GM12864 (cell line): ENCODE data around the gene MFSD2A.
"Not testable (repeated sequence)": the region's sequence is repeated elsewhere in the genome, so short reads cannot be mapped to it uniquely, and the experiment has no call there.

ENCODE experiments used
- DNase-seq: peaks from one replicate; pipeline ENCODE4 v3.0.0-alpha.2; 2011; ENCODE audit warnings: low read depth
- H3K4me3 ChIP-seq: 2 replicates; pipeline ENCODE4 v1.5.1; 2011; ENCODE audit warnings: mild to moderate bottlenecking, low read depth, low read length, control low read depth
- CTCF ChIP-seq: IDR thresholded peaks from 2 replicates; pipeline ENCODE4 v1.5.1; 2011; ENCODE audit warnings: low read depth, mild to moderate bottlenecking, moderate library complexity, low read length, control low read depth, inconsistent platforms; ENCODE audit errors: missing control alignments

MFSD2A gene

DNA sequence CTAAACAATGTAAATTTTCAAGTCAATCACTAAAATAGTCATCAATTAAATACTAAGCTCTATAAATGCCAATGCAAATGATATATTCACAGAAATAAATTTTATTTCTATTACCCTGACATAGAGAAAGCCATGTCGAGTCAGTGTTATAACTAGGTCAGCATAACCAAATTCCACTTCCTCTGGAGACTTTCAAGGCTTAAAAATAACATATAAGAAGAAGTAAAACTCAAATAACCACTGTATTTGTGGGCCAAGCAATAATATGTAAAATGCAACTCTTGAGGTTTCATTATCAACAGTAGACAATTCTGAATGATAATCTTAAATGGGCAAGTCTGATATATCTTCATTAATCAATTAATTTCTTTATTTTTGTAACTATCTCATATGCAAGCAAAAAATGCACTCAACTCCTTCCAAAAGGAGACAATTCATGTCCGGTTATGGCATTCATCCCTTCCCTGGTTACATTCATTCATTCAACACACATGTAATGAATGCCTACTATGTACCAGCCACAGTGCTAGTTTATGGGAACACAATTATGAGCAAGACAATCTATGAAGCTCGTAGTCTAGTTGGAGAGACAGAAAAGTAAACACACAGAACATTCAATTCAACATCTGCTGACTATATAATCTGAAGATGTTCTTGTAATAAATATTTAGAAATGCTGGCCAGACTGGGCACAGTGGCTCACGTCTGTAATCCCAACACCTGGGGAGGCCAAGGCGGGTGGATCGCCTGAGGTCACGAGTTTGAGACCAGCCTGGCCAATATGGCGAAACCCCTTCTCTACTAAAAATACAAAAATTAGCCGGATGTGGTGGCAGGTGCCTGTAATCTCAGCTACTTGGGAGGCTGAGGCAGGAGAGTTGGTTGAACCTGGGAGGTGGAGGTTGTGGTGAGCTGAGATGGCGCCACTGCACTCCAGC, 48.5 kb downstream of the MFSD2A start:
- H3K4me3 ChIP-seq, result peak overlapping the region; percentile 17; the same call in 1 of the 2 replicates
- peak; percentile 68 for DNase-seq
- TF ChIP-seq CTCF, result no peak

- no peak for TF ChIP-seq CTCF
- no peak for DNase-seq
- no peak overlapping the region for H3K4me3 ChIP-seq
These were observed 49.9 kb downstream of the MFSD2A start for GRCh38 chr1:40004857-40005256.

DNA sequence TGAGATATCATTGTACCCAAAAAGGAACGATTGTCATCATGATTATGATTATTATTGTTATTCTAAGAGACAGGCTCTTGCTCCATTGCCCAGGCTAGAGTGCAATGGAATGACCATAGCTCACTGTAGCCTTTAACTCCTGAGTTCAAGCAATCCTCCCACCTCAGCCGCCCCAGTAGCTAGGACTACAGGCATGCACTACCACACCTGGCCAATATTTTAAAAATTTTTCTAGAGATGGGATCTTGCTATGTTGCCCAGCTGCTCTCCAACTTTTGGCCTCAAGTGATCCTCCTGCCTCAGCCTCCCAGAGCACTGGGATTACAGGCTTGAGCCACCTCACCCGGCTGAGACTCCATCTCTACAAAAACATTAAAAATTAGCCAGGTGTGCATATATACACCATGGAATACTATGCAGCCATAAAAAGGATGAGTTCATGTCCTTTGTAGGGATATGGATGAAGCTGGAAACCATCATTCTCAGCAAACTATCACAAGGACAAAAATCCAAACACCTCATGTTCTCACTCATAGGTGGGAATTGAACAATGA, 52.6 kb downstream of the MFSD2A start:
- DNase-seq, H3K4me3 ChIP-seq: not testable (repeated sequence)

DNA sequence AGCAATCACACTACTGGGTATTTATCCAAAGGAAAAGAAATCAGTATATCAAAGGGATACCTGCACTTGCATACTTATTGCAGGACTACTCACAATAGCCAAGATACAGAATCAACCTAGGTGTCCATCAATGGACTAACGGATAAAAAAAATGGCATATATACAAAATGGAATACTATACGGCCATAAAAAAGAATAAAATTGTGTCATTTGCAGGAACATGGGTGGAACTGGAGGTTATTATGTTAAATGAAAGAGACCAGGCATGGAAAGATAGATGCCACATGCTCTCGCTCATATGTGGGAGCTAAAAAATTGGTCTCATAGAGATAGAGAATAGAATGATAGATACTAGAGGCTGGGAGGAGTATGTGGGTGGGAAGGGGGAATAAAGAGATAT, 56.3 kb downstream of the MFSD2A start:
- no peak for DNase-seq
- no peak overlapping the region for H3K4me3 ChIP-seq
- TF ChIP-seq CTCF, result no peak

DNA sequence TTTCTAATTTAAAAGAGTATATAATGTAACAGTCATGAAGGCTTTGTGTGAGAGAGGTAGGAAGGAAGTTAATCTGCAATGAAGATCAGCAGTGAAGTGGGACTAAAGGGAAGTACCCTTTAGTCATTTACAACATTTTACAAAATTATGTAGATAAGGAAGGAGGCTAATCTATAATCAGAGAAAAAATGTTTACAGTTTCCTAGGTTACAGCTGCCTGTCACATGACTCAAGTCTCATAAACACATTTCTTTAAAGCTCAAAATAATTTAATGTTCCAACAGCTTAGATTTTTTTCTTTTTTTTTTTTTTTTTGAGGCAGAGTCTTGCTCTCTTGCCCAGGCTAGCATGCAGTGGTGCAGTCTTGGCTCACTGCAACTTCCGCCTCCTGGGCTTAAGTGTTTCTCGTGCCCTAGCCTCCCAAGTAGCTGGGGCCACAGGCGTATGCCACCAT, 59.3 kb downstream of the MFSD2A start:
- H3K4me3 ChIP-seq, result no peak overlapping the region
- no peak for DNase-seq
- no peak for TF ChIP-seq CTCF

GRCh38 chr1:40014812-40015594, 60.1 kb downstream of the MFSD2A start:
- no peak overlapping the region for H3K4me3 ChIP-seq
- TF ChIP-seq CTCF, result no peak
- DNase-seq, result no peak

DNA sequence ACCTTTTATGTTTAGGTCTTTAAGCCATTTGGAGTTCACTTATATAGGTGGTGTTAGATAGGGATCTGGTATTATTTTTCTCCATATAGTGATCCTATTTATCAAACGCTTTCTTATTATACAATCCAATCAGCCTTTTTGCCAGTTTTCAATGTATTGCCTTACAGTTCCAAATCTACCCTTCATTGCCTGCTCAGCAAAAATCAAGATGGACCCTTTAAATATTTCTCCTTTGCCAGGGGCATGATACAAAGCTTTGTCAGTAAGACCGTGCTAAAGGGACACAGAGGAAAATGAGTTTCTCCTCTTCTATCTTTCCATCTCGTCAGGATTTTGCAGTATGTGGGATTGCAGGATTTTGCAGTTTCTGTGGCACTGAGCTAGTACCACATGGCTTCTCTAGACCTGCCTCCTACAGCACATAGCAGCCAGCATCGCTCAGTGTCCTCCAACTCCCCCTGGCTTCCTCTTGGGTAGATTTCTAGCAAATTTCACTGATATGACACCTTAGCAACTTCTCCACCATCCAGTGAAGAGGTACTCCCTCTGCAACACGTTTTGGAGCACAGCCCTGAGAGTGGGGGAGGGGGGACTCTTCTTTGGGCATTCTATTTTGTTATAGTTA, 63.1 kb downstream of the MFSD2A start:
- no peak overlapping the region for H3K4me3 ChIP-seq
- TF ChIP-seq CTCF, result no peak
- DNase-seq, result no peak
